Nephron (organoid): ENCODE results near the gene SNED1.

Source experiments
- H3K27ac Mint-ChIP-seq, 3 experiments: 2 replicates each; pipeline ENCODE4 v1.8.0; 2020; ENCODE audit warnings: mixed read lengths in 3 of 3, mild to moderate bottlenecking in 2 of 3, moderate library complexity in 1 of 3
- H3K27me3 Mint-ChIP-seq: 2 replicates; pipeline ENCODE4 v1.8.0; 2021; ENCODE audit warnings: low read depth, mild to moderate bottlenecking, moderate library complexity, mixed read lengths
- H3K36me3 Mint-ChIP-seq: 2 replicates; pipeline ENCODE4 v1.8.0; 2020; ENCODE audit warnings: low read depth, mixed read lengths
- H3K4me1 Mint-ChIP-seq: 2 replicates; pipeline ENCODE4 v1.8.0; 2020; ENCODE audit warnings: mixed read lengths
- H3K4me3 Mint-ChIP-seq, 3 experiments: 2 replicates each; pipeline ENCODE4 v1.8.0; 2020; ENCODE audit warnings: mild to moderate bottlenecking in 3 of 3, mixed read lengths in 3 of 3, moderate library complexity in 2 of 3
- H3K9me3 Mint-ChIP-seq: 2 replicates; pipeline ENCODE4 v1.8.0; 2020; ENCODE audit warnings: mixed read lengths
- CTCF ChIP-seq, 3 experiments: fragments of 200-600 bp; sonication (generic); IDR thresholded peaks; one replicate each; pipeline ENCODE4 v1.5.0; 2021; ENCODE audit warnings: antibody characterized with exemption in 3 of 3; ENCODE audit not compliant: unreplicated experiment in 3 of 3

SNED1 gene

GRCh38 chr2:241014764-241015163, 16.3 kb downstream of the SNED1 start:
- H3K4me1 Mint-ChIP-seq: peaks cover 4% of the 10 kb centered on the region
- no peak for TF ChIP-seq CTCF (IDR thresholded peaks at IDR 0.05; ENCODE audit: unreplicated experiment in 3 of 3)
- no peaks in the 10 kb centered on the region for H3K27me3 Mint-ChIP-seq
- H3K27ac Mint-ChIP-seq: no peak overlapping the region
- H3K9me3 Mint-ChIP-seq: peaks cover 3% of the 10 kb centered on the region
- no peak overlapping the region for H3K4me3 Mint-ChIP-seq
- peaks cover 16% of the 10 kb centered on the region for H3K36me3 Mint-ChIP-seq

- Mint-ChIP-seq H3K36me3 (peaks cover 16% of the 10 kb centered on the region), H3K27me3 (no peaks in the 10 kb centered on the region), H3K9me3 (peaks cover 3% of the 10 kb centered on the region), H3K4me1 (peaks cover 4% of the 10 kb centered on the region), H3K27ac (no peak overlapping the region), H3K4me3 (no peak overlapping the region)
- no peak for TF ChIP-seq CTCF (IDR thresholded peaks at IDR 0.05; ENCODE audit: unreplicated experiment in 3 of 3)
These were observed 17.0 kb downstream of the SNED1 start for GRCh38 chr2:241015439-241015838.

- peaks cover 2% of the 10 kb centered on the region for H3K4me1 Mint-ChIP-seq
- peaks cover 28% of the 10 kb centered on the region for H3K36me3 Mint-ChIP-seq
- no peak overlapping the region for H3K4me3 Mint-ChIP-seq
- no peak overlapping the region for H3K27ac Mint-ChIP-seq
- TF ChIP-seq CTCF (IDR thresholded peaks at IDR 0.05; ENCODE audit: unreplicated experiment in 3 of 3): no peak
- H3K27me3 Mint-ChIP-seq: no peaks in the 10 kb centered on the region
- peaks cover 16% of the 10 kb centered on the region for H3K9me3 Mint-ChIP-seq
These were observed 19.0 kb downstream of the SNED1 start for GRCh38 chr2:241017228-241017940.

- peaks cover 33% of the 10 kb centered on the region for H3K36me3 Mint-ChIP-seq
- no peaks in the 10 kb centered on the region for H3K4me1 Mint-ChIP-seq
- peaks cover 20% of the 10 kb centered on the region for H3K9me3 Mint-ChIP-seq
- H3K27ac Mint-ChIP-seq: no peak overlapping the region
- no peak for TF ChIP-seq CTCF (IDR thresholded peaks at IDR 0.05; ENCODE audit: unreplicated experiment in 3 of 3)
- H3K4me3 Mint-ChIP-seq: no peak overlapping the region
- H3K27me3 Mint-ChIP-seq: no peaks in the 10 kb centered on the region
These were observed 19.9 kb downstream of the SNED1 start for GRCh38 chr2:241018051-241018891.

GRCh38 chr2:241019441-241020139, 21.2 kb downstream of the SNED1 start:
- Mint-ChIP-seq H3K4me1 (no peaks in the 10 kb centered on the region), H3K27ac (no peak overlapping the region), H3K36me3 (peaks cover 36% of the 10 kb centered on the region), H3K9me3 (peaks cover 23% of the 10 kb centered on the region), H3K4me3 (no peak overlapping the region), H3K27me3 (no peaks in the 10 kb centered on the region)
- no peak for TF ChIP-seq CTCF (IDR thresholded peaks at IDR 0.05; ENCODE audit: unreplicated experiment in 3 of 3)
